ENCODE results near the gene SIN3B. TPM values are rescaled to one million over a fixed set of nuclear protein-coding genes. Genes with fewer than 3 reads are reported as not detected.
A peak's percentile ranks its signal among the peaks of the same experiment; 100 is the strongest.
"Not testable (repeated sequence)": the region's sequence is repeated elsewhere in the genome, so short reads cannot be mapped to it uniquely, and the experiment has no call there.

Gene SIN3B
- total RNA-seq, 4 donors from 2014 or later, result 38.1 to 294 (median 66.5) TPM

- TF ChIP-seq POLR2A (IDR thresholded peaks at IDR 0.05) (no peak), EP300 (IDR thresholded peaks at IDR 0.05; ENCODE audit: low read depth) (no peak), POLR2AphosphoS5 (IDR thresholded peaks at IDR 0.05) (no peak), CTCF (IDR thresholded peaks at IDR 0.05) (no peak)
- intact Hi-C loops (cut with DNase I; ENCODE audit: low total_unique reads) (no loop called here), in situ Hi-C loops (cut with MboI; ENCODE audit: low pct_ligation_motif_present in 1 of 4, low pct_unique_long_range_greater_than_20kb in 1 of 4, low sequenced_read_pairs in 3 of 4) (no loop called here)
- no peak for DNase-seq
- Histone ChIP-seq H3K27me3 (no peaks in the 10 kb centered on the region), H3K4me3 (no peak overlapping the region), H3K9me3 (no peaks in the 10 kb centered on the region), H3K36me3 (peaks cover 0 to 29% (median 8%) of the 10 kb centered on the region in 4 donors), H3K4me1 (peaks cover 0 to 10% (median 0%) of the 10 kb centered on the region in 4 donors), H3K27ac (no peak overlapping the region)
- WGBS, 2 donors (ENCODE audit: low coverage in 1 of 2), result 86% methylated on average over 3 of the region's 3 CpGs; no CpG with 5 or more reads in 1 of the 2 donors
Measured at GRCh38 chr19:16873594-16873993, 44.4 kb downstream of the SIN3B start.

GRCh38 chr19:16874250-16874977 is 45.2 kb downstream of the SIN3B start:
- WGBS, 2 donors (ENCODE audit: low coverage in 1 of 2), result 71 to 92% methylated on average over 1 of the region's 1 CpG
- intact Hi-C loops (cut with DNase I; ENCODE audit: low total_unique reads), result no loop called here
- Histone ChIP-seq H3K36me3 (peaks cover 0 to 36% (median 12%) of the 10 kb centered on the region in 4 donors), H3K27ac (no peak overlapping the region), H3K9me3 (no peaks in the 10 kb centered on the region), H3K27me3 (no peaks in the 10 kb centered on the region), H3K4me1 (peaks cover 0 to 10% (median 0%) of the 10 kb centered on the region in 4 donors), H3K4me3 (no peak overlapping the region)
- TF ChIP-seq POLR2AphosphoS5 (IDR thresholded peaks at IDR 0.05) (no peak), EP300 (IDR thresholded peaks at IDR 0.05; ENCODE audit: low read depth) (no peak), POLR2A (IDR thresholded peaks at IDR 0.05) (no peak), CTCF (IDR thresholded peaks at IDR 0.05) (no peak)
- no peak for DNase-seq
- in situ Hi-C loops (cut with MboI; ENCODE audit: low pct_ligation_motif_present in 1 of 4, low pct_unique_long_range_greater_than_20kb in 1 of 4, low sequenced_read_pairs in 3 of 4), result no loop called here

GRCh38 chr19:16874978-16875299 is 45.7 kb downstream of the SIN3B start:
- H3K4me3 ChIP-seq; H3K9me3 ChIP-seq; in situ Hi-C loops (cut with MboI; ENCODE audit: low pct_ligation_motif_present in 1 of 4, low pct_unique_long_range_greater_than_20kb in 1 of 4, low sequenced_read_pairs in 3 of 4); H3K27me3 ChIP-seq; H3K27ac ChIP-seq; intact Hi-C loops (cut with DNase I; ENCODE audit: low total_unique reads); H3K4me1 ChIP-seq; DNase-seq: not testable (repeated sequence)
- H3K36me3 ChIP-seq, result peaks cover 0 to 41% (median 11%) of the 10 kb centered on the region in 4 donors

GRCh38 chr19:16875584-16876555 is 46.7 kb downstream of the SIN3B start:
- intact Hi-C loops (cut with DNase I; ENCODE audit: low total_unique reads), result no loop called here
- Histone ChIP-seq H3K36me3 (peaks cover 0 to 40% (median 7%) of the 10 kb centered on the region in 4 donors), H3K4me1 (peaks cover 0 to 10% (median 0%) of the 10 kb centered on the region in 4 donors), H3K27me3 (no peaks in the 10 kb centered on the region), H3K27ac (peak overlapping the region in 1 of 4 donors; percentile 11), H3K4me3 (no peak overlapping the region), H3K9me3 (peaks cover 0 to 1% of the 10 kb centered on the region in 2 donors)
- TF ChIP-seq POLR2AphosphoS5 (IDR thresholded peaks at IDR 0.05) (peak in 1 of 3 donors; percentile 17), POLR2A (IDR thresholded peaks at IDR 0.05) (no peak), CTCF (IDR thresholded peaks at IDR 0.05) (no peak), EP300 (IDR thresholded peaks at IDR 0.05; ENCODE audit: low read depth) (no peak)
- peak; percentile 63 for DNase-seq
- WGBS, 2 donors (ENCODE audit: low coverage in 1 of 2), result 95% methylated on average over 39 of the region's 39 CpGs; no CpG with 5 or more reads in 1 of the 2 donors
- in situ Hi-C loops (cut with MboI; ENCODE audit: low pct_ligation_motif_present in 1 of 4, low pct_unique_long_range_greater_than_20kb in 1 of 4, low sequenced_read_pairs in 3 of 4), result no loop called here

Measured in transverse colon (tissue), 4 donors.